Transverse colon (tissue), 4 donors: ENCODE data around the gene CTSL.

Experiments used
- POLR2A ChIP-seq: fragments of 450-650 bp; IDR thresholded peaks from one replicate; pipeline ENCODE4 v1.6.1; 2016; ENCODE audit warnings: antibody characterized with exemption, mild to moderate bottlenecking, moderate library complexity
- POLR2AphosphoS5 ChIP-seq, 3 donors: sonication (generic); formaldehyde crosslinking; IDR thresholded peaks; one replicate each; pipeline ENCODE4 v1.6.1; 2016; ENCODE audit warnings: antibody characterized with exemption in 3 of 3
- TF ChIP-seq, protein P1 (sequence below), 5 experiments: fragments of 200-600 bp in 3 of 5; fragments of 450-650 bp in 2 of 5; sonication (generic) in 3 of 5; IDR thresholded peaks; 1 replicate in 2 of 5; 2 replicates in 3 of 5; pipeline ENCODE4 v1.5.1; 2016 to 2017; ENCODE audit warnings: antibody characterized with exemption in 5 of 5, inconsistent platforms in 3 of 5, mild to moderate bottlenecking in 2 of 5, moderate library complexity in 1 of 5

DNA sequence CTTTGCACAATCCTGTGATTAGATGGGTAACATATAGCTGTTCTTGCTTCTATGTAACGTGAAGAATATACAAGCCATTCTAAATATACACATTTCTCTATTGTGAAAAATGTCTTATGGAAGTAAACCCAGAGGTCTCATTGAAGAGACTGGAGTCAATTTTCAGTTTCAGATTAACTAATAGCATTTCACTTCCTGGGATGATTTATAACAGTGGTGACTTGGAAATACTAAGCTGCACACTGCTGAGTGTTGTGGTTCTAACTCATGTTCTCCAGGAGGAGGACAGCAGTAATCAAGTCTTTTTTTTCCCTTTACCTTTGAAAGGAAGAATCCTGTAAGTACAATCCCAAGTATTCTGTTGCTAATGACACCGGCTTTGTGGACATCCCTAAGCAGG lies 3.3 kb downstream of the CTSL start:
- TF ChIP-seq, protein P1, sequence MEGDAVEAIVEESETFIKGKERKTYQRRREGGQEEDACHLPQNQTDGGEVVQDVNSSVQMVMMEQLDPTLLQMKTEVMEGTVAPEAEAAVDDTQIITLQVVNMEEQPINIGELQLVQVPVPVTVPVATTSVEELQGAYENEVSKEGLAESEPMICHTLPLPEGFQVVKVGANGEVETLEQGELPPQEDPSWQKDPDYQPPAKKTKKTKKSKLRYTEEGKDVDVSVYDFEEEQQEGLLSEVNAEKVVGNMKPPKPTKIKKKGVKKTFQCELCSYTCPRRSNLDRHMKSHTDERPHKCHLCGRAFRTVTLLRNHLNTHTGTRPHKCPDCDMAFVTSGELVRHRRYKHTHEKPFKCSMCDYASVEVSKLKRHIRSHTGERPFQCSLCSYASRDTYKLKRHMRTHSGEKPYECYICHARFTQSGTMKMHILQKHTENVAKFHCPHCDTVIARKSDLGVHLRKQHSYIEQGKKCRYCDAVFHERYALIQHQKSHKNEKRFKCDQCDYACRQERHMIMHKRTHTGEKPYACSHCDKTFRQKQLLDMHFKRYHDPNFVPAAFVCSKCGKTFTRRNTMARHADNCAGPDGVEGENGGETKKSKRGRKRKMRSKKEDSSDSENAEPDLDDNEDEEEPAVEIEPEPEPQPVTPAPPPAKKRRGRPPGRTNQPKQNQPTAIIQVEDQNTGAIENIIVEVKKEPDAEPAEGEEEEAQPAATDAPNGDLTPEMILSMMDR (IDR thresholded peaks at IDR 0.05): no peak
- TF ChIP-seq POLR2AphosphoS5 (IDR thresholded peaks at IDR 0.05) (no peak), POLR2A (no peak)
